Body of pancreas (tissue), 4 donors: ENCODE measurements around the gene DENND11. TPM values are rescaled to one million over a fixed set of nuclear protein-coding genes. Genes with fewer than 3 reads are reported as not detected.

Source experiments
- ATAC-seq: fragments of 150-250 bp; one replicate; pipeline ENCODE4 v1.9.1; 2016
- DNase-seq, 4 donors: peaks; one replicate each; pipeline ENCODE4 v3.0.0-alpha.2; 2019
- H3K27ac ChIP-seq, 4 donors: fragments of 200-600 bp; sonication (generic); 1 replicate in 3 of 4; 2 replicates in 1 of 4; pipeline versions ENCODE4 v1.5.1 to v1.6.1; 2016 to 2019; ENCODE audit warnings: mild to moderate bottlenecking in 1 of 4, mixed read lengths in 1 of 4, moderate library complexity in 1 of 4
- H3K27me3 ChIP-seq, 2 donors: fragments of 200-600 bp; sonication (generic); one replicate each; pipeline ENCODE4 v1.6.0; 2016; ENCODE audit warnings: mild to moderate bottlenecking in 1 of 2
- H3K36me3 ChIP-seq, 2 donors: fragments of 200-600 bp; sonication (generic); replicated peaks in 1 of 2; 2 replicates each; pipeline ENCODE4 v1.5.1; 2016; ENCODE audit warnings: low read depth in 2 of 2; ENCODE audit not compliant: insufficient read depth in 1 of 2
- H3K4me1 ChIP-seq: fragments of 200-600 bp; sonication (generic); one replicate; pipeline ENCODE4 v1.6.0; 2016
- H3K4me3 ChIP-seq, 2 donors: fragments of 200-600 bp; sonication (generic); 1 replicate in 1 of 2; 2 replicates in 1 of 2; pipeline ENCODE4 v1.5.1; 2016 to 2019
- H3K9me3 ChIP-seq, 3 donors: fragments of 200-600 bp; sonication (generic); 1 replicate in 2 of 3; 2 replicates in 1 of 3; pipeline ENCODE4 v1.5.1; 2016
- CTCF ChIP-seq, 7 experiments: fragments of 450-650 bp in 4 of 7; fragments of 200-600 bp in 3 of 7; sonication (generic) in 3 of 7; IDR thresholded peaks; one replicate each; pipeline ENCODE4 v1.5.1; 2016 to 2019; ENCODE audit warnings: antibody characterized with exemption in 7 of 7
- POLR2A ChIP-seq, 3 donors: fragments of 450-650 bp; IDR thresholded peaks; one replicate each; pipeline ENCODE4 v1.6.1; 2016; ENCODE audit warnings: antibody characterized with exemption in 3 of 3, mild to moderate bottlenecking in 2 of 3
- WGBS, 2 donors: methylation state at CpG; one replicate each; pipeline ENCODE4 v1.1.5; 2017; 5-methylcytosine and 5-hydroxymethylcytosine counted together
- intact Hi-C: fragments of 100-400 bp; cut with DNase I; formaldehyde crosslinking; loops from one replicate; pipeline ENCODE4 v1.15.1; 2023
- total RNA-seq, 2 donors: library from RNA; depleted of rRNA; stranded (reverse); fragments of >200 nt; gene quantifications; one replicate each; pipeline ENCODE4 v1.1.0, GENCODE V29; 2016

DENND11 gene
- total RNA-seq, 2 donors from 2014 or later: 17.8 to 31.9 TPM

- H3K36me3 ChIP-seq: no peaks in the 10 kb centered on the region
- WGBS, 2 donors: 87 to 88% methylated on average over 1 of the region's 1 CpG
- TF ChIP-seq CTCF (IDR thresholded peaks at IDR 0.05) (no peak), POLR2A (IDR thresholded peaks at IDR 0.05) (no peak)
- no peak for ATAC-seq
- DNase-seq: no peak
- intact Hi-C loops: no loop called here
- H3K4me1 ChIP-seq: no peaks in the 10 kb centered on the region
- H3K27ac ChIP-seq: no peak overlapping the region
- H3K27me3 ChIP-seq: no peaks in the 10 kb centered on the region
- no peaks in the 10 kb centered on the region for H3K9me3 ChIP-seq
- H3K4me3 ChIP-seq: no peak overlapping the region
These were observed 27.1 kb upstream of the DENND11 start for GRCh38 chr7:141729020-141729419.

GRCh38 chr7:141722529-141722928 is 20.6 kb upstream of the DENND11 start:
- TF ChIP-seq POLR2A (IDR thresholded peaks at IDR 0.05) (no peak), CTCF (IDR thresholded peaks at IDR 0.05) (no peak)
- WGBS, 2 donors: 31 to 44% methylated on average over 2 of the region's 2 CpGs
- Histone ChIP-seq H3K27ac (no peak overlapping the region), H3K36me3 (no peaks in the 10 kb centered on the region), H3K4me3 (no peak overlapping the region), H3K9me3 (no peaks in the 10 kb centered on the region), H3K4me1 (no peaks in the 10 kb centered on the region), H3K27me3 (no peaks in the 10 kb centered on the region)
- ATAC-seq (no peak), DNase-seq (no peak)
- intact Hi-C loops: no loop called here

GRCh38 chr7:141717450-141717849 is 15.5 kb upstream of the DENND11 start:
- H3K9me3 ChIP-seq: no peaks in the 10 kb centered on the region
- intact Hi-C loops: no loop called here
- H3K4me1 ChIP-seq: no peaks in the 10 kb centered on the region
- ATAC-seq: no peak
- H3K27ac ChIP-seq: no peak overlapping the region
- TF ChIP-seq POLR2A (IDR thresholded peaks at IDR 0.05): no peak
- TF ChIP-seq CTCF (IDR thresholded peaks at IDR 0.05): no peak
- 83 to 87% methylated on average over 1 of the region's 1 CpG for WGBS, 2 donors
- no peak for DNase-seq
- no peaks in the 10 kb centered on the region for H3K36me3 ChIP-seq
- H3K4me3 ChIP-seq: no peak overlapping the region
- no peaks in the 10 kb centered on the region for H3K27me3 ChIP-seq

GRCh38 chr7:141715794-141716689 is 14.1 kb upstream of the DENND11 start:
- Histone ChIP-seq H3K36me3 (no peaks in the 10 kb centered on the region), H3K9me3 (no peaks in the 10 kb centered on the region), H3K4me1 (no peaks in the 10 kb centered on the region), H3K27ac (no peak overlapping the region), H3K4me3 (no peak overlapping the region), H3K27me3 (no peaks in the 10 kb centered on the region)
- DNase-seq (no peak), ATAC-seq (no peak)
- WGBS, 2 donors: 78 to 81% methylated on average over 6 of the region's 6 CpGs
- TF ChIP-seq CTCF (IDR thresholded peaks at IDR 0.05): no peak
- TF ChIP-seq POLR2A (IDR thresholded peaks at IDR 0.05): no peak
- intact Hi-C loops: no loop called here

- H3K27ac ChIP-seq: no peak overlapping the region
- 41 to 58% methylated on average over 4 of the region's 4 CpGs for WGBS, 2 donors
- no peaks in the 10 kb centered on the region for H3K9me3 ChIP-seq
- H3K27me3 ChIP-seq: no peaks in the 10 kb centered on the region
- DNase-seq: no peak
- H3K4me3 ChIP-seq: no peak overlapping the region
- no peaks in the 10 kb centered on the region for H3K36me3 ChIP-seq
- intact Hi-C loops: no loop called here
- ATAC-seq: no peak
- no peaks in the 10 kb centered on the region for H3K4me1 ChIP-seq
- TF ChIP-seq CTCF (IDR thresholded peaks at IDR 0.05) (no peak), POLR2A (IDR thresholded peaks at IDR 0.05) (no peak)
These were observed 13.1 kb upstream of the DENND11 start for GRCh38 chr7:141715018-141715417.
